Neural cell (in vitro differentiated cells): ENCODE measurements around the gene FBXO34. TPM values are rescaled to one million over a fixed set of nuclear protein-coding genes. Genes with fewer than 3 reads are reported as not detected.

Experiments
- H2AFZ ChIP-seq: fragments of 200-600, 300-800 bp; sonication (generic), shearing (Covaris generic); 2 replicates; pipeline ENCODE4 v1.6.0; 2014; ENCODE audit warnings: low read depth, mild to moderate bottlenecking, antibody characterized with exemption, low read length, moderate library complexity
- H3F3A ChIP-seq: fragments of 200-600 bp; shearing (Covaris generic); 2 replicates; pipeline ENCODE4 v1.6.1; 2016; ENCODE audit warnings: mild to moderate bottlenecking, moderate library complexity, mixed read lengths, antibody characterized with exemption, low read length; ENCODE audit not compliant: insufficient read depth, poor library complexity, severe bottlenecking
- H3K27ac ChIP-seq: fragments of 200-600, 300-800 bp; sonication (generic), shearing (Covaris generic); 2 replicates; pipeline ENCODE4 v1.5.1; 2014; ENCODE audit warnings: mild to moderate bottlenecking, low read length, moderate library complexity
- H3K27me3 ChIP-seq: fragments of 300-800, 200-600 bp; sonication (generic), shearing (Covaris generic); 2 replicates; pipeline ENCODE4 v1.6.0; 2014; ENCODE audit warnings: mild to moderate bottlenecking, low read depth, low read length, moderate library complexity; ENCODE audit not compliant: insufficient read depth
- H3K36me3 ChIP-seq: fragments of 300-800, 200-600 bp; sonication (generic), shearing (Covaris generic); 2 replicates; pipeline ENCODE4 v1.5.1; 2014; ENCODE audit warnings: mild to moderate bottlenecking, antibody characterized with exemption, low read length, moderate library complexity; ENCODE audit not compliant: insufficient read depth
- H3K4me2 ChIP-seq: fragments of 300-800, 200-600 bp; sonication (generic), shearing (Covaris generic); 2 replicates; pipeline ENCODE4 v1.6.0; 2014; ENCODE audit warnings: mild to moderate bottlenecking, low read length
- H3K4me3 ChIP-seq: fragments of 300-800, 200-600 bp; sonication (generic), shearing (Covaris generic); 2 replicates; pipeline ENCODE4 v1.5.1; 2014; ENCODE audit warnings: mild to moderate bottlenecking, low read length, moderate library complexity
- H3K79me2 ChIP-seq: fragments of 200-600 bp; shearing (Covaris generic); replicated peaks from 2 replicates; pipeline ENCODE4 v1.6.0; 2014; ENCODE audit warnings: mild to moderate bottlenecking, low read length, moderate library complexity; ENCODE audit not compliant: insufficient read depth
- H3K9ac ChIP-seq: fragments of 300-800, 200-600 bp; sonication (generic), shearing (Covaris generic); 2 replicates; pipeline ENCODE4 v1.6.1; 2016; ENCODE audit warnings: mild to moderate bottlenecking, low read length, mixed read lengths
- H3K9me2 ChIP-seq: fragments of 200-600 bp; shearing (Covaris generic); 2 replicates; pipeline ENCODE4 v1.6.1; 2016; ENCODE audit warnings: mild to moderate bottlenecking, low read length, mixed read lengths; ENCODE audit not compliant: insufficient read depth
- H3K9me3 ChIP-seq: fragments of 200-600, 300-800 bp; sonication (generic), shearing (Covaris generic); 2 replicates; pipeline ENCODE4 v1.6.1; 2016; ENCODE audit warnings: mild to moderate bottlenecking, mixed run types, low read length, moderate library complexity, mixed read lengths
- H4K20me1 ChIP-seq: fragments of 200-600 bp; shearing (Covaris generic); 2 replicates; pipeline ENCODE4 v1.6.1; 2016; ENCODE audit warnings: mild to moderate bottlenecking, mixed run types; ENCODE audit not compliant: insufficient read depth
- CTCF ChIP-seq: fragments of 450-650 bp; IDR thresholded peaks from 2 replicates; pipeline ENCODE4 v1.5.1; 2014; ENCODE audit warnings: antibody characterized with exemption, mild to moderate bottlenecking, moderate library complexity; ENCODE audit not compliant: poor library complexity, severe bottlenecking
- EP300 ChIP-seq: fragments of 450-650 bp; conservative IDR thresholded peaks from 2 replicates; pipeline ENCODE4 v1.6.1; 2014; ENCODE audit warnings: antibody characterized with exemption, mild to moderate bottlenecking, moderate library complexity; ENCODE audit not compliant: poor library complexity, severe bottlenecking
- EZH2 ChIP-seq: fragments of 200-600, 300-800 bp; shearing (Covaris generic), sonication (generic); IDR thresholded peaks from 2 replicates; pipeline ENCODE4 v1.6.1; 2014; ENCODE audit warnings: antibody characterized with exemption, low read length, borderline replicate concordance, mild to moderate bottlenecking; ENCODE audit not compliant: insufficient read depth, poor library complexity, severe bottlenecking
- MXI1 ChIP-seq: fragments of 450-650 bp; conservative IDR thresholded peaks from 2 replicates; pipeline ENCODE4 v1.6.1; 2014; ENCODE audit warnings: antibody characterized with exemption, mild to moderate bottlenecking; ENCODE audit not compliant: poor library complexity, severe bottlenecking
- POLR2AphosphoS5 ChIP-seq: IDR thresholded peaks from 2 replicates; pipeline ENCODE4 v1.6.1; 2012
- RAD21 ChIP-seq: fragments of 450-650 bp; conservative IDR thresholded peaks from 2 replicates; pipeline ENCODE4 v1.6.1; 2014; ENCODE audit warnings: antibody characterized with exemption, mild to moderate bottlenecking, moderate library complexity
- REST ChIP-seq: IDR thresholded peaks from 2 replicates; pipeline ENCODE4 v1.6.1; 2012; ENCODE audit warnings: borderline replicate concordance
- SMC3 ChIP-seq: fragments of 450-650 bp; conservative IDR thresholded peaks from 2 replicates; pipeline ENCODE4 v1.6.1; 2014; ENCODE audit warnings: antibody characterized with exemption, mild to moderate bottlenecking, moderate library complexity; ENCODE audit not compliant: poor library complexity
- TAF1 ChIP-seq: IDR thresholded peaks from 2 replicates; pipeline ENCODE4 v1.6.1; 2012; ENCODE audit warnings: low read depth
- polyA plus RNA-seq: library from polyadenylated mRNA; depleted of rRNA; stranded (reverse); fragments of >200 nt; gene quantifications from 2 replicates; pipeline ENCODE4 v1.2.3, GENCODE V29; 2014

The FBXO34 gene
- polyA plus RNA-seq, 1 donor from 2014 or later: 34.2 TPM

- Histone ChIP-seq H3K27ac (no peak overlapping the region), H3F3A (no peaks in the 10 kb centered on the region), H3K79me2 (peaks cover 3% of the 10 kb centered on the region), H2AFZ (no peak overlapping the region), H3K9me3 (no peaks in the 10 kb centered on the region), H3K9me2 (no peaks in the 10 kb centered on the region), H3K4me2 (no peak overlapping the region), H3K27me3 (no peaks in the 10 kb centered on the region), H3K36me3 (no peaks in the 10 kb centered on the region), H3K4me3 (no peak overlapping the region), H4K20me1 (no peaks in the 10 kb centered on the region), H3K9ac (no peak overlapping the region)
- TF ChIP-seq REST: no peak
- TF ChIP-seq RAD21: no peak
- TF ChIP-seq POLR2AphosphoS5: no peak
- no peak for TF ChIP-seq SMC3
- TF ChIP-seq CTCF: no peak
- TF ChIP-seq MXI1: no peak
- TF ChIP-seq EP300: no peak
- TF ChIP-seq TAF1: no peak
- no peak for TF ChIP-seq EZH2
Measured at GRCh38 chr14:55333711-55334485, 62.7 kb downstream of the FBXO34 start.

- no peaks in the 10 kb centered on the region for H3K36me3 ChIP-seq
- H3K4me3 ChIP-seq: no peak overlapping the region
- no peak overlapping the region for H3K27ac ChIP-seq
- H3K9me3 ChIP-seq: no peaks in the 10 kb centered on the region
- no peaks in the 10 kb centered on the region for H3F3A ChIP-seq
- H3K79me2 ChIP-seq: peaks cover 1% of the 10 kb centered on the region
- TF ChIP-seq CTCF (no peak), RAD21 (no peak), EP300 (no peak), MXI1 (no peak), TAF1 (no peak), EZH2 (no peak), REST (no peak), SMC3 (no peak), POLR2AphosphoS5 (no peak)
- no peaks in the 10 kb centered on the region for H4K20me1 ChIP-seq
- H3K9ac ChIP-seq: no peak overlapping the region
- no peak overlapping the region for H2AFZ ChIP-seq
- H3K9me2 ChIP-seq: no peaks in the 10 kb centered on the region
- H3K27me3 ChIP-seq: no peaks in the 10 kb centered on the region
- no peak overlapping the region for H3K4me2 ChIP-seq
Measured at GRCh38 chr14:55336162-55336561, 64.9 kb downstream of the FBXO34 start.
